HEK293T (cell line): ENCODE results near the gene CCDC51.
A peak's percentile ranks its signal among the peaks of the same experiment; 100 is the strongest.
"Not testable (repeated sequence)": the region's sequence is repeated elsewhere in the genome, so short reads cannot be mapped to it uniquely, and the experiment has no call there.

Source experiments
- CTCF ChIA-PET: fragments of 350-600 bp; formaldehyde crosslinking; extraction: SDS; loops from one replicate; lab custom pipeline; 2021; ENCODE audit warnings: antibody characterized with exemption, inconsistent platforms; lab: Yijun Ruan, JAX
- POLR2A ChIA-PET: fragments of 350-600 bp; formaldehyde crosslinking; extraction: SDS; loops from one replicate; lab custom pipeline; 2020; ENCODE audit warnings: antibody characterized with exemption, inconsistent platforms; lab: Yijun Ruan, JAX
- DNase-seq: peaks from one replicate; pipeline ENCODE4 v3.0.0; 2012; ENCODE audit warnings: mixed read lengths; ENCODE audit errors: extremely low spot score
- ARNT ChIP-seq: fragments of 450-650 bp; IDR thresholded peaks from 2 replicates; pipeline ENCODE4 v1.6.1; 2017; ENCODE audit warnings: mild to moderate bottlenecking
- BHLHE40 ChIP-seq: fragments of 450-650 bp; IDR thresholded peaks from 2 replicates; pipeline ENCODE4 v1.6.1; 2016; ENCODE audit warnings: mild to moderate bottlenecking, moderate library complexity, borderline replicate concordance
- CTBP1 ChIP-seq: fragments of 450-650 bp; IDR thresholded peaks from 2 replicates; pipeline ENCODE4 v1.6.1; 2016; ENCODE audit warnings: borderline replicate concordance
- ELF4 ChIP-seq: fragments of 450-650 bp; IDR thresholded peaks from 2 replicates; pipeline ENCODE4 v1.6.1; 2017; ENCODE audit warnings: antibody characterized with exemption
- FOXA1 ChIP-seq: fragments of 450-650 bp; IDR thresholded peaks from 2 replicates; pipeline ENCODE4 v1.6.1; 2016; ENCODE audit warnings: mild to moderate bottlenecking
- FOXK2 ChIP-seq: fragments of 450-650 bp; IDR thresholded peaks from 2 replicates; pipeline ENCODE4 v1.6.1; 2016; ENCODE audit warnings: mild to moderate bottlenecking
- FOXM1 ChIP-seq: fragments of 450-650 bp; IDR thresholded peaks from 2 replicates; pipeline ENCODE4 v1.6.1; 2017; ENCODE audit warnings: mild to moderate bottlenecking, borderline replicate concordance
- HDGF ChIP-seq: fragments of 450-650 bp; IDR thresholded peaks from 2 replicates; pipeline ENCODE4 v1.6.1; 2017; ENCODE audit warnings: antibody characterized with exemption, borderline replicate concordance
- L3MBTL2 ChIP-seq: fragments of 450-650 bp; conservative IDR thresholded peaks from 2 replicates; pipeline ENCODE4 v1.6.1; 2016; ENCODE audit warnings: mild to moderate bottlenecking
- LEF1 ChIP-seq: fragments of 450-650 bp; IDR thresholded peaks from 2 replicates; pipeline ENCODE4 v1.6.1; 2017; ENCODE audit warnings: mild to moderate bottlenecking, borderline replicate concordance
- NFRKB ChIP-seq: fragments of 450-650 bp; IDR thresholded peaks from 2 replicates; pipeline ENCODE4 v1.6.1; 2016; ENCODE audit warnings: mild to moderate bottlenecking, moderate library complexity
- SP1 ChIP-seq: fragments of 450-650 bp; IDR thresholded peaks from 2 replicates; pipeline ENCODE4 v1.6.1; 2017
- SUZ12 ChIP-seq: fragments of 450-650 bp; IDR thresholded peaks from 2 replicates; pipeline ENCODE4 v1.6.1; 2016; ENCODE audit warnings: mild to moderate bottlenecking
- TARDBP ChIP-seq: fragments of 450-650 bp; IDR thresholded peaks from 2 replicates; pipeline ENCODE4 v1.6.1; 2016
- ZNF384 ChIP-seq: fragments of 450-650 bp; IDR thresholded peaks from 2 replicates; pipeline ENCODE4 v1.6.1; 2016
- TF ChIP-seq, protein P1 (sequence below): fragments of 450-650 bp; IDR thresholded peaks from 2 replicates; pipeline ENCODE4 v1.6.1; 2016

The CCDC51 gene

GRCh38 chr3:48477959-48478520 lies 38.1 kb upstream of the CCDC51 start:
- DNase-seq = peak; percentile 0
- TF ChIP-seq FOXA1 (no peak), SUZ12 (no peak), FOXM1 (no peak), TARDBP (no peak), ARNT (no peak)
- POLR2A ChIA-PET = no interaction called here
- CTCF ChIA-PET = no interaction called here

DNA sequence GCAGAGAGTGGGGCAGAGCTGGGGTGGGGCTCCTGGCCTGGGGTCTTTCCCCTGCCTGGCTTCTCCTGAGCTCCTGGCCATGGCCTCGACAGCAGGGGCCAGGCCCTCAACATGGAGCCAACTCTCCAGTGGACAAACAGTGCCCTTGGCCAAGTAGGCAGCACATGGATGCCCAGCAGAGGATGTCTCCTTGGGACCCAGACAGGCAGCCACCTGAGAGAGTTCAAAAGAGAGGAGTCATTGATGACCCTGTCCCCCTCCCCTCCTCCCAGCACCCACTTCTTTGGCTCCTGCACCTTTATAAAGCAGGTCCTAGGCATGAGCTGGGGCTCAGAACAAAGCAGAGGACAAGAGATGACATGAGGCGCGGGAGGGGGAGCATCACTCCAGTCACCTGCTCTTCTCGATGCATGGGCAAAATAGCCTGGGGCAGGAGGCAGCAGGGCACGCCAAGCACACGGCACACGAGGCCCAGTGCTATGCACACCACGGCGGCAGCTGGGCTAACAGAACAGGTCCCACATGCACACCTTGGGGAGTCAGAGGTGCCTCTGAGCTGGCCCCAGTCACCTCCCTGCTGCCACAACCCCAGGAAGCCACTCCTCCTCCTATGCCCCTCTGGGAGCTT lies 36.6 kb upstream of the CCDC51 start:
- CTCF ChIA-PET = interaction anchor here (0.6 kb wide), 1 partner anchor 69 kb away, joined by 3 read pairs; no protein-coding TSS in a partner anchor
- DNase-seq = no peak
- POLR2A ChIA-PET = interaction anchor here (0.6 kb wide), 1 partner anchor 790 kb away, joined by 3 read pairs; no protein-coding TSS in a partner anchor
- TF ChIP-seq ELF4 = no peak
- no peak for TF ChIP-seq CTBP1
- no peak for TF ChIP-seq FOXM1
- TF ChIP-seq NFRKB = no peak
- TF ChIP-seq, protein P1, sequence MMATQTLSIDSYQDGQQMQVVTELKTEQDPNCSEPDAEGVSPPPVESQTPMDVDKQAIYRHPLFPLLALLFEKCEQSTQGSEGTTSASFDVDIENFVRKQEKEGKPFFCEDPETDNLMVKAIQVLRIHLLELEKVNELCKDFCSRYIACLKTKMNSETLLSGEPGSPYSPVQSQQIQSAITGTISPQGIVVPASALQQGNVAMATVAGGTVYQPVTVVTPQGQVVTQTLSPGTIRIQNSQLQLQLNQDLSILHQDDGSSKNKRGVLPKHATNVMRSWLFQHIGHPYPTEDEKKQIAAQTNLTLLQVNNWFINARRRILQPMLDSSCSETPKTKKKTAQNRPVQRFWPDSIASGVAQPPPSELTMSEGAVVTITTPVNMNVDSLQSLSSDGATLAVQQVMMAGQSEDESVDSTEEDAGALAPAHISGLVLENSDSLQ = no peak

GRCh38 chr3:48475188-48475587 lies 35.3 kb upstream of the CCDC51 start:
- TF ChIP-seq SP1 = no peak
- no peak for TF ChIP-seq FOXM1
- TF ChIP-seq TARDBP = no peak
- TF ChIP-seq, protein P1 = no peak
- no peak for TF ChIP-seq HDGF
- no peak for TF ChIP-seq L3MBTL2
- TF ChIP-seq ZNF384 = no peak
- TF ChIP-seq ELF4 = no peak
- TF ChIP-seq BHLHE40 = no peak
- no peak for TF ChIP-seq FOXA1
- no peak for TF ChIP-seq NFRKB
- no peak for TF ChIP-seq ARNT
- TF ChIP-seq SUZ12 = no peak
- TF ChIP-seq CTBP1 = no peak
- DNase-seq = no peak
- ChIA-PET CTCF (no interaction called here), POLR2A (no interaction called here)

DNA sequence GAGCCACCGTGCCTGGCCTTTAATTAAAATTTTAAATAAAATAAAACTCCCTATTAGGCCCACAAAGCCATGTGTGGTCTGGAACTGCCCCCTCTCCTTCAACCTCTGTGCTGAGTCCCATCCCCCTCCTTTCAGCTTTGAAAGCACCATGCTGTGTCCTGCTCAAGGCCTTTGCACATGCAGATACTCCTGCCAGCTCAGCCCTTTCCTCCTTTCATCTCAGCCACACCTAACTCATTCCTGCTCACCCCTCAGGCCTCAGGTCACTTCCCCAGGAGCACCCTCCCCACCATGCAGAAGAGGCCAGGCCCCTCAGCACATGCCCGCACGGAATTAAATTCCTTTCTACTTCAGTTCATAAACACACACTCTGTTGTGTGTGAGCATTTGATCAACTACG lies 34.7 kb upstream of the CCDC51 start:
- DNase-seq = no peak
- CTCF ChIA-PET = no interaction called here
- no peak for TF ChIP-seq FOXK2
- TF ChIP-seq FOXM1 = no peak
- no peak for TF ChIP-seq CTBP1
- TF ChIP-seq TARDBP = no peak
- TF ChIP-seq LEF1 = no peak
- TF ChIP-seq, protein P1 = no peak
- no peak for TF ChIP-seq FOXA1
- no peak for TF ChIP-seq ARNT
- TF ChIP-seq ZNF384 = no peak
- no peak for TF ChIP-seq NFRKB
- no peak for TF ChIP-seq ELF4
- TF ChIP-seq L3MBTL2 = no peak
- TF ChIP-seq HDGF = no peak
- TF ChIP-seq SP1 = no peak
- no peak for TF ChIP-seq SUZ12
- no peak for TF ChIP-seq BHLHE40
- POLR2A ChIA-PET = interaction anchor here (0.7 to 2.9 kb wide), 2 partner anchors 16 to 82 kb away, joined by 3 to 19 read pairs; partner anchors contain the start of gene PFKFB4

DNA sequence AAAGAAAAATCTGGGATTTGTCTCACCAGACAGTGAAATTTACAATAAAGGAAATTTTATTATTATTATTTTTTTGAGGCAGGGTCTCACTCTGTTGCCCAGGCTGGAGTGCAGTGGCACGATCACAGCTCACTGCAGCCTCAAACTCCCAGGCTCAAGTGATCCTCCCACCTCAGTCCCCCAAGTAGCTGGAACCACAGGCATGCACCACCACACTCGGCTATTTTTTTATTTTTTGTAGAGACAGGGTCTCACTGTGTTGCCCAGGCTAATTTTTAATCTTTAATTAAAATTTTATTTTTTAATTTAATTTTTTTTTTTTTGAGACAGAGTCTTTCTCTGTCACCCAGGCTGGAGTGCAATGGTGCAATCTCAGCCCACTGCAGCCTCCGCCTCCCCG lies 34.1 kb upstream of the CCDC51 start:
- not testable (repeated sequence) for DNase-seq
- CTCF ChIA-PET = interaction anchor here (0.7 to 2.4 kb wide), 5 partner anchors 18 to 75 kb away, joined by 3 to 10 read pairs (median 5); partner anchors contain the start of gene SHISA5
- POLR2A ChIA-PET = interaction anchor here (0.6 to 2.9 kb wide), 15 partner anchors 8 to 161 kb away, joined by 3 to 28 read pairs (median 5); partner anchors contain the start of genes ATRIP, CCDC51, PFKFB4 and SHISA5

GRCh38 chr3:48473617-48473952 lies 33.7 kb upstream of the CCDC51 start:
- no peak for DNase-seq
- ChIA-PET CTCF (interaction anchor here (0.7 to 2.4 kb wide), 11 partner anchors 15 to 76 kb away, joined by 3 to 10 read pairs (median 4); partner anchors contain the start of gene SHISA5), POLR2A (interaction anchor here (0.6 to 2.9 kb wide), 17 partner anchors 9 to 162 kb away, joined by 3 to 28 read pairs (median 4); partner anchors contain the start of genes ATRIP, CCDC51, PFKFB4 and SHISA5)
- TF ChIP-seq CTBP1 (no peak), NFRKB (no peak)
